Retinal pigment epithelial cell (primary cell): ENCODE results near the gene SLC44A1.

Experiments
- DNase-seq: peaks from one replicate; pipeline ENCODE4 v3.0.0-alpha.2; 2010; ENCODE audit warnings: low read depth
- H3K4me3 ChIP-seq: 2 replicates; pipeline ENCODE4 v1.5.1; 2011; ENCODE audit warnings: mild to moderate bottlenecking, low read length, control low read depth, moderate library complexity
- CTCF ChIP-seq: conservative IDR thresholded peaks from 2 replicates; pipeline ENCODE4 v1.5.1; 2011; ENCODE audit warnings: low read depth, low read length, control low read depth, inconsistent platforms

SLC44A1 gene

GRCh38 chr9:105281272-105281671 is 36.8 kb downstream of the SLC44A1 start:
- no peak for TF ChIP-seq CTCF
- H3K4me3 ChIP-seq: no peak overlapping the region
- no peak for DNase-seq

GRCh38 chr9:105281926-105282325 is 37.5 kb downstream of the SLC44A1 start:
- no peak for TF ChIP-seq CTCF
- DNase-seq: no peak
- no peak overlapping the region for H3K4me3 ChIP-seq

- no peak overlapping the region for H3K4me3 ChIP-seq
- TF ChIP-seq CTCF: no peak
- no peak for DNase-seq
Observed at GRCh38 chr9:105282870-105283621, 38.6 kb downstream of the SLC44A1 start.

DNA sequence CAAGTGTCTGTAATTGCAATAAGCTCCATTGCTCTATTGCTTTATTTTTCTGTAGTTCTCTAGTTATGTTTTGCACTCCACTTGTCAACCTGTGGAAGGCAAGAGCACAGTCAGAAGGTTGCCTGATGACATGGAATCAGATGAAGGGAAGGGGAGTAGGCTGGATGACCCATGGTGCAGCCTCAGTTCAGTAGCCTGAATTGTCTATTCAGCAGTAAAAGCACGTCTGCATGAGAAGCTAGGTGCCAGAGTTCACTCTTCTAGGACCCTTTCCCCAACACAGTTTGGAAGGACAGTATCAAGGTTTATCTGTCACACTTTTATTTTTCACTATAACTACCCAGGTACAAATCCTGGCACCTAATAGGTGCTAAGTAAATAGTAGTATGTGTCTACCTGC is 39.3 kb downstream of the SLC44A1 start:
- no peak overlapping the region for H3K4me3 ChIP-seq
- DNase-seq: no peak
- no peak for TF ChIP-seq CTCF

GRCh38 chr9:105284463-105284862 is 40.0 kb downstream of the SLC44A1 start:
- DNase-seq: no peak
- no peak for TF ChIP-seq CTCF
- no peak overlapping the region for H3K4me3 ChIP-seq

DNA sequence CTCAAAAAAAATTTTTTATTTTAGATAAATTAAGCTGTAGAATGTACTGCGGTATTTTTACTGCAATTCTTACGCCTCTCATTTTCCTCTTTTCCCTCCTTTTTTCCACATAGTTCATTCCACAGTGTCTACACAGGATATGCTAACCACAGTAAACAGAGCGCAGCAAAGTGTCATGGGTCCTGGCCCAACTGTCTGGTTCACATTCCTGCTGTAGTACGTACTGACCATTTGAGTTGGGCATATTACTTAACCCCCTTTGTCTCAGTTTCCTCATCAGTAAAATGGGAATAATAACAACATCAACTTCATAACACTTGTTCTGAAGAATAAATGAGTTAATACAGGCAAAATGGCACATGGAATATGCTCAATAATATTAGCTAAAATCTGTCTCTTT is 41.6 kb downstream of the SLC44A1 start:
- H3K4me3 ChIP-seq: no peak overlapping the region
- DNase-seq: no peak
- TF ChIP-seq CTCF: no peak

- no peak overlapping the region for H3K4me3 ChIP-seq
- DNase-seq: no peak
- no peak for TF ChIP-seq CTCF
Observed at GRCh38 chr9:105289305-105289704, 44.9 kb downstream of the SLC44A1 start.
